NCI-H1105 (cell line): ENCODE results near the gene PEX26.
"Not testable (repeated sequence)": the region's sequence is repeated elsewhere in the genome, so short reads cannot be mapped to it uniquely, and the experiment has no call there.

Experiments
- DNase-seq: peaks from one replicate; lab custom pipeline; 2025; lab: John Stamatoyannopoulos, UW

Gene PEX26

DNA sequence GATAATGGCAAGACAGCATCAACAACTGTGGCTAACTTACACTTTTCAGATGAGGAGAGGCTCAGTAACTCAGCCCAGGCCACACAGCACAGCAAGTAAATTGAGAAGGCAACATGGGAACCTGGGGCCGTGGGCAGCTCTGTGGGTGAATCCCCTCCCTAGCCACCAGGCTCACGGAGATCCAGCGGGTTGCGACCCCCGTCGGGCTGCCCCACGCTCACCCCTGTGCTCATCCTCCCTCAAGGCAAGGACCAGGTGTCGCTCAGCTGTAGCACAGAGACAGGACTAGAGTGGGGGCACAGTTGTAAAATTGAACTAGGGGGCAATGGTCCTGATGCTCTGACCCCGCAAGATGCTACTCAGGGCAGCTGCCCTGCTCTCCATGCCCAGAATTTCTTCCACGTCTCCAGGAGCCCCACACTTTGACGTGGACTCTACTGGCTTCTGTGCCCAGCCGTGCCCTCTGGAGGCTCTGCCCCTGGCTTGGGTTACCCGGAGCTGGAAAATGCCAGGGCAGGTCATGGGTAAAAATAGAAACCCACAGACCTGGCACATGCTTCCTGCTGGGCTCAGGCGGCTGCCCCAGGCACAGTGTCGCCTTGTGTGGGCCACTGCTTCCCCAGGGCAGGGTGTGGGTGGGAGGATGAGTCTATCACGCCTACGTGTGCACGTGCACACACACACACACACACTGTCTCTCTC, 41.8 kb downstream of the PEX26 start:
- no peak for DNase-seq

- DNase-seq, result no peak
These were observed 43.1 kb downstream of the PEX26 start for GRCh38 chr22:18120857-18121256.

GRCh38 chr22:18121506-18121905, 43.7 kb downstream of the PEX26 start:
- no peak for DNase-seq

DNA sequence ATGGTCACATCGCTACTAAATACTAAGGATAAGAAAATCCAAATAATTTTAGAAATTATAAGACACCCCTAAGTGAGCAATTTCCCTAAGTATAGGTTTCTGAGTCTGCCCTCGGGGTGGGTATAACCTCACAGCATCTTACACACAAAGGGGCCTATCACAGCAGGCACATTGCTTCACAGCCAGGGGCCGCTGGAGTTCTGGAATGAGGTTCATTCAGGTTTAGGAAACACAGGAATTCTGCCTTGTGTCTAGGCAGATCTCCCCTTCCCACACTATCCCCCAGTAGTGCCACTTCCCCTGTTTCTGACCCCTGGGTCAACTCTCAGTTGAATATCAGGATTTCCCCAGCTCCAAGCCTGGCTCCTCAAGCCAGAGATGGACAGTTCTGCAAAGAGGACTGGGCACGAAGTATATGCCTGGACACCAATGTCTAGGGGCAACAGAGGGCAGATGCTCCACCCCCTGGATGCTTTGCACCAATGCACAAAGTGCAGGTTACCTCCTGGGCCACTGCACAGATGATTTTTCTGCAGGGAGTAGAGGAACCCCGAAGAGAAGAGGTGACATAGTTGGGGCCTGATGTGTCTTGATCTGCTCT, 44.3 kb downstream of the PEX26 start:
- no peak for DNase-seq

GRCh38 chr22:18123476-18124025, 45.8 kb downstream of the PEX26 start:
- not testable (repeated sequence) for DNase-seq

GRCh38 chr22:18126606-18127005, 48.8 kb downstream of the PEX26 start:
- no peak for DNase-seq

DNA sequence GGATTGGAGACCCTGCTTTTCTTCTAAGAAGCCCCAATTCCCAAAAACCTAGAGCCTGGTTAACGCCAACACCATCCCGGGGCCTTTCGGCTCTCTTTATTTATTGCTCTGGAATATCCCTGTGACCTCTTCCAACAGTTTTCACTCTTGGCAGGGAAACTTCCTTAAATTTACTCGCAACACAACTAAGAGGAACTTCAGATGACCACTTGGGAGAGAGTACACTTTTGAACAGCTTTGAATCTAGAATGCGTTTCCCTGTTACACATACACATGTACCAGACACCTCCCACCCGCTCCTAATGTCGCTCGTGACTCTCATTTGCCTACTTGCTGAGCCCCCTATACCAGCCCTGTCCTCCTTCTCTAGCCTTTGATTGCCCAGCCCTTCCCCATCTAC, 52.2 kb downstream of the PEX26 start:
- no peak for DNase-seq

DNA sequence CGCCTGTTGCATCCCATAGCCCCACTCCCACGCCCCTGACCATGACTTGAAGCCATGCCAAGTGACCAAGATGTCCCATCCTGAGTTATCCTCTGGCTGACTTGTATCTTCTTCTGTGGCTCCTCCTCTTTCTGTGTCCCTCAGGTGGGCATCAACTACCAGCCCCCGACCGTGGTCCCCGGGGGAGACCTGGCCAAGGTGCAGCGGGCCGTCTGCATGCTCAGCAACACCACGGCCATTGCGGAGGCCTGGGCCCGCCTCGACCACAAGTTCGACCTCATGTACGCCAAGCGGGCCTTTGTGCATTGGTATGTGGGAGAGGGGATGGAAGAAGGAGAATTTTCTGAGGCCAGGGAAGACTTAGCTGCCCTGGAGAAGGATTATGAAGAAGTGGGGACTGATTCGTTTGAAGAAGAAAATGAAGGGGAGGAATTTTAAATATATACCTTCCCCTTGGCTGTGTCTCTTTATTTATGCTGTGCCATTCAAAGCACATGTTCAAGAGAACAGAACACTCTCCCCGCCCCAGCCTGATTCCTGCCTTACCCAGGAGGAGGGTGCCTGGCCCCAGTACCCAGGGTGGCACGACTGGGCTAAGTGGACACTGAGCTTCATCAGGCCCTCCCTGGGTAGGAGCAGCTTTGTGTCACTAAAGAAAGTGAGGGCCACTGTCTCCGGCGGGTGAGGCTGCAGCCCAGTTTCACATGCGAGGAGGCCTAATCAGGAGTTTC, 53.1 kb downstream of the PEX26 start:
- no peak for DNase-seq

- no peak for DNase-seq
These were observed 55.7 kb downstream of the PEX26 start for GRCh38 chr22:18133452-18133851.

DNA sequence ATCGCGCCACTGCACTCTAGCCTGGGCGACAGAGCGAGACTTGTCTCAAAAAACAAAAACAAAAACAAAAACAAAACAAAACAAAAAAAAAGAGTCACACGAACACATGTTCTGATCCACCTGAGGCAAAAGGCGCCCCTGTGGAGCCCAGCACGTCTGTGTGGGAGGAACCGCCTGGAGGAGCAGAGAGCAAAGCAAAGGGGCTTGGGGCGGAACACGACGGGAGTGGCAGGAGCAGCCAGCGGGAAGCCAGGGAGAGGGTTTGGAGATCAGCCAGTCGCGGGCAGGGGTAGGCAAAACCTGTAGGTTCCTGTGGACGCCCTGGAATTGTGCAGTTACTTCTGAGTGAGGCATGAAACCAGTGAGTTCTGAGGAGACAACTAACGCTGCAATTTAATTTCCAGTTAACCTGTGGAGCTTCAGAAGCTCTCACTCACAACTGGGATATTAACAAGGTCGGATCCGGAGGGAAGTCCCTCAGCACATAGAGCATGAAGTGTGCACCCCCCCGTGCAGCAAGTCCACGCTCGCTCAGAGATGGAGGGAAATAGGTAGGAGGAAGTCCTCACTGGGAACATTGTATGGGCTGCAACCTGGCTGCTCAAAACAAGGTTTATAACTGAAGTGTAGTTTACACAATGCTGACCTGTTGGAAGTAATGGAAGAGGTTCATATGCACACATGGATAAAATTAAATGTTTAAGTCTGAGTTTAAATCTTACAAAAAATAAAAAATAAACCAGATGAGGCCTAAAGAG, 59.0 kb downstream of the PEX26 start:
- no peak for DNase-seq

DNA sequence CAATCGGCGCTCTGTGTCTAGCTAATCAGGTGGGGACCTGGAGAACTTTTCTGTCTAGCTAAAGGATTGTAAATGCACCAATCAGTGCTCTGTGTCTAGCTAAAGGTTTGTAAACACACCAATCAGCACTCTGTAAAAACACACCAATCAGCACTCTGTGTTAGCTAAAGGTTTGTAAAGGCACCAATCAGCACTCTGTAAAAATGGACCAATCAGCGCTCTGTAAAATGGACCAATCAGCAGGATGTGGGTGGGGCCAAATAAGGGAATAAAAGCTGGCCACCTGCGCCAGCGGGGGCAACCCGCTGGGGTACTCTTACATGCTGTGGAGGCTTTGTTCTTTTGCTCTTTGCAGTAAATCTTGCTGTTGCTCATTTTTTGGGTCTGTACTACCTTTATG, 63.2 kb downstream of the PEX26 start:
- DNase-seq, result not testable (repeated sequence)

DNA sequence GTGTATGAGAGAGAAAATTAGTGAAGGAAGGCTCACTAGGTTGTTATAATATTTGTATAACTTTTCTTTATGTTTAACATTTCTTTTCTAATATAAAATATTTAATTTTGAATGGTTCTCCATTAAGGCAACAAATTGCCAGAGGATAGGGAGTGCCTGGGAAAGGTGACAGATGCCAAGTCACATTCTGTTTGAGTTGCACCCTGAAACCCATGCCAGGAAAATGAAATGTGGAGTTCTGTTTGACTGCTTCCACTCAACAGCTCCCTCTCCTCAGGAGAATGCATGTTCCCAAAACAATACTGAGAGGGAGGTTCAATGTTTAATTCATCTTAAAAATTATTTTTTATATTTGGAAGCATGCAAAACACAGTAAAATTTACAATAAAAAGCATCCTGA, 66.3 kb downstream of the PEX26 start:
- no peak for DNase-seq

DNA sequence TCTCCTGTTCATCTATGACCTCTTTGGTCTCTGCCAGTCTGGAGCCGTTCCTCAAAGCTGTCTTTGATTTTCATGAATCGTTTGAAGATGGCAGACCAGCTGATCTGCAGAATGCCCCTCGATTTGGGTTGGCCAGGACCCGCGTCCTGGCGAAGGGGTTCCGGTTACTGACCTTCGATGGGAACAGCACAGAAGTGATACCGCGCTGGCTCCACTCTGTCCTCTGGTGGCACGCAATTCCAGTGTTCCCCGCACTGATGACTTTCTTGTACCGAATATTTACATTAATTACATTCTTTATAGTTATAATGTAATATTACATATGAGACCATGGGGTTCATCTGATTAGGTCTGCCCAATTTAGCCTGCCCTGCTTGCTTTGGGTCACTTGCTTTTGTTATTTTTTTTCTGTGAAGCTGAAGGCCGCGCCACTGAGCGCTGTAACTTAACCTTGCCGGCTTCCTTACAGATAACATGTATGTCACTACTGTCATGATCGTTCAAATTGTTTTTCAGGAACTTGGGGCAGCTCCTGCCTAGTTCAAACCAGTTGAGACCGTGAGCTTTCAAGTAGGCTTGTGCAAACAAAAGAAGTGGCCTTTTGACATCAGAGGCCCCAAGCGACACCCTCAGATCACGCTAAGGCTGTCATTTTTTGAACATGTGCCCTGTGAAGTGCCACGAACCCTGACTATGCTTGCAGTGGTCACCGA, 68.0 kb downstream of the PEX26 start:
- DNase-seq, result no peak

GRCh38 chr22:18146389-18146753, 68.6 kb downstream of the PEX26 start:
- no peak for DNase-seq

GRCh38 chr22:18147791-18148190, 70.0 kb downstream of the PEX26 start:
- no peak for DNase-seq

- no peak for DNase-seq
These were observed 70.6 kb downstream of the PEX26 start for GRCh38 chr22:18148293-18148965.

DNA sequence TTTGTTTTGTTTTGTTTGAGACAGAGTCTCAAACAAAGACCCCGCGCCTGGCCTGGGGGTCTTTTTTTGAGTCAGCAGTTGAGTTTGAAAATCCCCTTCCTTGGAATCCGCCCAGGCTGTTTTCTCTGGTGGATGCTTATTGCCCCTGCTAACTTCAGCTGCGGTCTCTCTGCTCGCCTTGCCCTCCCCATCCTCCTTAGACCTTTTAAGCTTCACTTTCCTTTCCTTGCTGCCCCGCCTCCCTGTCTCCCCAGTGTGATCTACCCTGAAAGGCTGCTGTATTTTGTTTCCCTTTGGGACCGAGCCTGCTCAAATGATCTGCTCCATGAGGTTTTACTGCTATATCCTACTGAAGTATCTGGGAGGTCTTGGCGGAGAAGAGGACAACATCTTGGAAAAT, 74.7 kb downstream of the PEX26 start:
- DNase-seq, result no peak

- DNase-seq, result no peak
These were observed 77.1 kb downstream of the PEX26 start for GRCh38 chr22:18154821-18155390.
